GM12801 (cell line): ENCODE measurements around the gene LYPD1.

Source experiments
- CTCF ChIP-seq: IDR thresholded peaks from one replicate; pipeline ENCODE4 v1.5.1; 2011; ENCODE audit warnings: control low read depth; ENCODE audit not compliant: insufficient read length; ENCODE audit errors: extremely low read depth

LYPD1 gene

GRCh38 chr2:132640116-132640515 is 29.9 kb downstream of the LYPD1 start:
- no peak for TF ChIP-seq CTCF

- TF ChIP-seq CTCF: no peak
Observed at GRCh38 chr2:132638313-132639040, 31.5 kb downstream of the LYPD1 start.

GRCh38 chr2:132636346-132636745 is 33.7 kb downstream of the LYPD1 start:
- TF ChIP-seq CTCF: no peak

- TF ChIP-seq CTCF: no peak
Observed at GRCh38 chr2:132633635-132634034, 36.4 kb downstream of the LYPD1 start.

- TF ChIP-seq CTCF: no peak
Observed at GRCh38 chr2:132632000-132632649, 37.9 kb downstream of the LYPD1 start.

- no peak for TF ChIP-seq CTCF
Observed at GRCh38 chr2:132627536-132627935, 42.5 kb downstream of the LYPD1 start.

- no peak for TF ChIP-seq CTCF
Observed at GRCh38 chr2:132623096-132623839, 46.7 kb downstream of the LYPD1 start.
